Heart left ventricle (tissue), 16 donors: ENCODE data around the gene ABLIM2. TPM values are rescaled to one million over a fixed set of nuclear protein-coding genes. Genes with fewer than 3 reads are reported as not detected.

Experiments used
- ATAC-seq, 4 donors: fragments of 200-7000 bp; cut with Tn5 transposase; one replicate each; pipeline ENCODE4 v1.9.1; 2020 to 2022; ENCODE audit warnings: moderate library complexity in 4 of 4, mild to moderate bottlenecking in 3 of 4, moderate number of reproducible peaks in 1 of 4
- DNase-seq, 5 donors: peaks; one replicate each; pipeline ENCODE4 v3.0.0-alpha.2; 2020
- H3K27ac ChIP-seq, 12 donors: fragments of 200-600 bp; sonication (generic) in 4 of 12; one replicate each; pipeline versions ENCODE4 v1.5.0 to v1.8.0; 2016 to 2022; ENCODE audit warnings: mild to moderate bottlenecking in 2 of 12
- H3K27me3 ChIP-seq, 9 donors: fragments of 200-600 bp; sonication (generic) in 2 of 9; one replicate each; pipeline versions ENCODE4 v1.5.1 to v1.8.0; 2016 to 2022; ENCODE audit warnings: mild to moderate bottlenecking in 3 of 9
- H3K36me3 ChIP-seq, 9 donors: fragments of 200-600 bp; sonication (generic) in 2 of 9; one replicate each; pipeline versions ENCODE4 v1.5.0 to v1.8.0; 2018 to 2022; ENCODE audit warnings: mild to moderate bottlenecking in 2 of 9
- H3K4me1 ChIP-seq, 12 donors: fragments of 200-600 bp; sonication (generic) in 4 of 12; one replicate each; pipeline versions ENCODE4 v1.5.0 to v1.8.0; 2016 to 2022; ENCODE audit warnings: mild to moderate bottlenecking in 3 of 12
- H3K4me3 ChIP-seq, 12 donors: fragments of 200-600 bp; sonication (generic) in 4 of 12; one replicate each; pipeline versions ENCODE4 v1.5.0 to v1.8.0; 2017 to 2022; ENCODE audit warnings: mild to moderate bottlenecking in 9 of 12, moderate library complexity in 4 of 12
- H3K9me3 ChIP-seq, 12 donors: fragments of 200-600 bp; sonication (generic) in 4 of 12; one replicate each; pipeline versions ENCODE4 v1.5.0 to v1.8.0; 2016 to 2022; ENCODE audit warnings: mild to moderate bottlenecking in 1 of 12
- POLR2A ChIP-seq, 2 donors: fragments of 450-650 bp; IDR thresholded peaks; one replicate each; pipeline ENCODE4 v1.6.1; 2017; ENCODE audit warnings: antibody characterized with exemption in 2 of 2, mild to moderate bottlenecking in 2 of 2, moderate library complexity in 2 of 2
- WGBS, 4 donors: extraction: QIAGEN DNeasy Blood & Tissue Kit in 2 of 4; methylation state at CpG; one replicate each; pipeline versions ENCODE4 v1.1.5 to v1.1.7; 2013 to 2018; 5-methylcytosine and 5-hydroxymethylcytosine counted together
- intact Hi-C, 10 donors: fragments of 100-400 bp; cut with DNase I; formaldehyde crosslinking; loops; one replicate each; pipeline versions ENCODE4 v1.11.1 to v1.14.2; 2022
- polyA plus RNA-seq, 2 donors: library from polyadenylated mRNA; stranded (reverse); fragments of 200-250 nt; gene quantifications; one replicate each; pipeline ENCODE4 v1.2.3, GENCODE V29; 2013
- total RNA-seq, 9 donors: library from RNA; depleted of rRNA in 2 of 9; stranded (reverse); fragments of >200 nt in 2 of 9; fragmentation: NEBNext Ultra II Directional in 3 of 9; extraction: Animal tissue kit (Norgen Biotek cat#: 25700) in 3 of 9; gene quantifications; one replicate each; pipeline versions ENCODE4 v1.1.0 to v1.2.4, GENCODE V29; 2016 to 2023
- TF ChIP-seq, protein P1 (sequence below), 12 donors: fragments of 200-600 bp; sonication (generic) in 4 of 12; IDR thresholded peaks; one replicate each; pipeline versions ENCODE4 v1.5.0 to v1.8.0; 2018 to 2022; ENCODE audit warnings: antibody characterized with exemption in 12 of 12, mild to moderate bottlenecking in 5 of 12
- donor health status: ischemic (EF 13 %, LVEDD 7.1; RV severe dilation, severe dysfunction).
- donor health status: healthy with polysubstance abuse.
- donor health status: DM: no; HTN: yes; CAD: no.
- donor health status: DM: no; HTN: no; CAD: no.
- donor health status: ischemic (EF 25% LVEDD 6.9; RV normal size, moderate dysfunction).
- donor health status: ischemic (EF 25% LVEDD 5.7; RV mildly dilated, moderate dysfunction).
- donor health status: healthy.
- donor health status: DM: yes; HTN: yes; CAD: no.
- donor health status: ischemic (EF 35%, LVEDD 5.7; RV mildly dilated, moderate dysfunction).
- donor health status: nonischemic (EF 11% LVEDD 7.7; RV severe dilation, severe dysfunction).
- donor health status: DM: yes; HTN: yes; CAD: no.
- donor health status: PGD.
- donor health status: ischemic (EF 29% LVEDD 5.4; RV normal size, mild dysfunction).
- donor health status: nonischemic (EF 23%, LVEDD 6.1; RV moderate dilation, normal function).

The ABLIM2 gene
- total and polyA plus RNA-seq, 11 donors: 11.1 to 27.9 (median 18.4) TPM

DNA sequence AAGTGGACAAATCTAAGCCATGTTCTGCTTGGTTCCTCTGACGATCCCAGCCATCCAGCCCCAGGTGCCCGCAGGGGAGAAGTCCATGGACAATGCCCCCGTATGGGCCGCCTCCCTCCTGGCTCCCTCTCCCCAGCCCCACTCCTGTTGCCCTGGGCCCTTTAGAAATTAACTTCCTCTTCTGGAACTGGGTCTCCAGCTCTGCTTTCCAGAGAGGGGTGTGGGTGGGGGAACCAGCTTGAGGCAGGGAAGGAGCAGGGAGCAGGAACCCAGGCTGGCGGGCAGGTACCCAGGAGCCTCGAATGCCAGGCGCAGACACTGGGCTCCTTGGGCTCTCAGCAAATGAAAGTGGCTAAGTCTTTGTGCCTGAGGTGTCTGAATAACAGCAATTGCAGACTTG is 12.7 kb upstream of the ABLIM2 start:
- peaks cover 0 to 12% (median 0%) of the 10 kb centered on the region in 12 donors for H3K4me1 ChIP-seq
- peaks cover 0 to 14% (median 5%) of the 10 kb centered on the region in 12 donors for H3K9me3 ChIP-seq
- TF ChIP-seq, protein P1, sequence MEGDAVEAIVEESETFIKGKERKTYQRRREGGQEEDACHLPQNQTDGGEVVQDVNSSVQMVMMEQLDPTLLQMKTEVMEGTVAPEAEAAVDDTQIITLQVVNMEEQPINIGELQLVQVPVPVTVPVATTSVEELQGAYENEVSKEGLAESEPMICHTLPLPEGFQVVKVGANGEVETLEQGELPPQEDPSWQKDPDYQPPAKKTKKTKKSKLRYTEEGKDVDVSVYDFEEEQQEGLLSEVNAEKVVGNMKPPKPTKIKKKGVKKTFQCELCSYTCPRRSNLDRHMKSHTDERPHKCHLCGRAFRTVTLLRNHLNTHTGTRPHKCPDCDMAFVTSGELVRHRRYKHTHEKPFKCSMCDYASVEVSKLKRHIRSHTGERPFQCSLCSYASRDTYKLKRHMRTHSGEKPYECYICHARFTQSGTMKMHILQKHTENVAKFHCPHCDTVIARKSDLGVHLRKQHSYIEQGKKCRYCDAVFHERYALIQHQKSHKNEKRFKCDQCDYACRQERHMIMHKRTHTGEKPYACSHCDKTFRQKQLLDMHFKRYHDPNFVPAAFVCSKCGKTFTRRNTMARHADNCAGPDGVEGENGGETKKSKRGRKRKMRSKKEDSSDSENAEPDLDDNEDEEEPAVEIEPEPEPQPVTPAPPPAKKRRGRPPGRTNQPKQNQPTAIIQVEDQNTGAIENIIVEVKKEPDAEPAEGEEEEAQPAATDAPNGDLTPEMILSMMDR (IDR thresholded peaks at IDR 0.05): no peak
- no peak for TF ChIP-seq POLR2A (IDR thresholded peaks at IDR 0.05)
- no peaks in the 10 kb centered on the region for H3K36me3 ChIP-seq
- H3K27ac ChIP-seq: no peak overlapping the region
- intact Hi-C loops: loop anchor here in 4 of 10 donors (10.0 kb wide), 3 partner anchors 54 to 244 kb away; no protein-coding TSS in a partner anchor
- no peak for ATAC-seq
- DNase-seq: no peak
- WGBS, 4 donors: 87 to 97% (median 93%) methylated on average over 7 of the region's 7 CpGs
- no peak overlapping the region for H3K4me3 ChIP-seq
- no peaks in the 10 kb centered on the region for H3K27me3 ChIP-seq

DNA sequence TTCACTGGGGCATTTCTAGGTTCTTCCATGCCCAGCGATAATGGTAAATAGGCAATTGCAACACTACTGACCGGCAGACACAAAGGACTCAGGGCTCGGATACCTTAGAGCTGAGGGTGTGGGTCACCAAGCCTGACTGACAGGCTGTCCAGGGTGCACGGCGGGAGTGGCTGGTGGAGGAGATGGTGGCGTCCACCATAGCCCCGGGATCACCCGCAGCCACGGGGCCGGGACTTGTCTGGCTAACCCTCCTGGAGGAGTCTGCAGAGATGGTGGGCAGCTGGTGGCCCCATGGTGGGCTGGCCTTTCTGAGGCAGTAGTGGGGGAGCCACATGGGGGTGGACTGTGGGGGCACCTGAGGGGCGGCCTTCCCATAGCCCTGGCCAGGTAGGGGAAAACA is 11.7 kb upstream of the ABLIM2 start:
- DNase-seq (no peak), ATAC-seq (no peak)
- Histone ChIP-seq H3K27ac (no peak overlapping the region), H3K9me3 (peaks cover 0 to 14% (median 5%) of the 10 kb centered on the region in 12 donors), H3K27me3 (no peaks in the 10 kb centered on the region), H3K36me3 (no peaks in the 10 kb centered on the region), H3K4me3 (no peak overlapping the region), H3K4me1 (peaks cover 0 to 12% (median 0%) of the 10 kb centered on the region in 12 donors)
- WGBS, 4 donors: 90 to 97% (median 95%) methylated on average over 8 to 11 of the region's 11 CpGs
- no peak for TF ChIP-seq POLR2A (IDR thresholded peaks at IDR 0.05)
- TF ChIP-seq, protein P1 (IDR thresholded peaks at IDR 0.05): no peak
- intact Hi-C loops: loop anchor here in 4 of 10 donors (10.0 kb wide), 3 partner anchors 54 to 244 kb away; no protein-coding TSS in a partner anchor

DNA sequence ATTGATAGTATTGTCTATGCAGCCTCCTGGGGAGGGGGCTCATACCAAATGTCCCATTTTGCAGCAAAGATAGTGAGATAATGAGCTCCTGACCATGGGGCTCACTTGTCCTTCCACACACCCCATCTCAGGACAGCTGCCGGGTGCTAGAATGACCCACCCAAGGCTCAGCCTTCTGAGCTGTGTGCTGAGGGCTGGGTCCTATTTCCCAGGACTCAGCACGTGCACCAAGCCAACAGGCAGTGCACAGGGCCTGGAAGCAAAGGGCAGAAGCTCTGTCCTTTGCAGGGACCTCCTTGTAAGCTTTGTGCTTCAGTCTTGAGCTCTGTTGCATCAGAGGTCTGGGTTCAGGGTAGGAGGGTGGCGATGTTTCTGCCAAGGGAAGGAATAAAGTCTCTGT is 11.2 kb upstream of the ABLIM2 start:
- no peaks in the 10 kb centered on the region for H3K27me3 ChIP-seq
- peaks cover 0 to 12% (median 0%) of the 10 kb centered on the region in 12 donors for H3K4me1 ChIP-seq
- TF ChIP-seq, protein P1 (IDR thresholded peaks at IDR 0.05): no peak
- TF ChIP-seq POLR2A (IDR thresholded peaks at IDR 0.05): no peak
- H3K4me3 ChIP-seq: no peak overlapping the region
- H3K9me3 ChIP-seq: peaks cover 0 to 14% (median 5%) of the 10 kb centered on the region in 12 donors
- 93 to 100% (median 96%) methylated on average over 2 to 3 of the region's 3 CpGs for whole genome bisulfite sequencing, 4 donors
- no peak overlapping the region for H3K27ac ChIP-seq
- no peak for ATAC-seq
- no peaks in the 10 kb centered on the region for H3K36me3 ChIP-seq
- intact Hi-C loops: loop anchor here in 4 of 10 donors (10.0 kb wide), 3 partner anchors 55 to 245 kb away; no protein-coding TSS in a partner anchor
- no peak for DNase-seq

DNA sequence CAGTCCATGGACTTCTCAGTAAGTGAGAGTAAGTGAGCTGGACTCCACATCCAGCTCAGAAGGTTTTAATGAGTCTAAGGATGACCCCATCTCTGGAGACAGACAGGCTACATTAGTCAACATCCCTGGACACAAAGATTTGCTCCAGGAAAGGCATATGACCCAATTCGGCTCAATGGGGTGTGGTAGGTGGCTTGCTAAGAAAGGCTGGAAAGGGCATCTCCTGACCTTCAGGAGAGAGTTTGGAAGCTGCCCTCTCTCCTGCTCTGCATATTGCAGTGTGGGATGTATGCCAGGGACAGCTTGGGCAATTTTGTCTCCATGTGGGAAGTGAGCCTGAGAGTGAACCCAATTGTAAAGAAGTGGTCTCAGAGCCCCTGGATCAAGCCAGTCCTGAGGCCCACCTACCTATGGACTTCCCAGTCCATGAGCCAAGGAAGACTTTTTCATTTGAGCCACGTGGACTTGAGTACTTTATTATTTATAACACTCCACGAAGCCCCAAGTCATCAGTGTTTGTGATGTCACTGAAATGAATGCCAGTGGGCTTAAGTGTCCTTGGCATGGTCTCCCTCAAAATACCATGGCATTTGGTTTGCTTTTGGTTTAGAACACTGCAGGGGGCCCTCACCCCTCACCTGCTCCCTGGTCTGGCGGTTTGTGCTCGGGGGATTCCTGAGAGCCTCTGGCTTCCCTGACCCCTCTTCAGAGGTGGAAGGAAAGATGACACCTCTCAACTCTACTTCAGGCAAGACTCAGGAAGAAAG is 10.4 kb upstream of the ABLIM2 start:
- 83 to 88% (median 85%) methylated on average over 4 to 5 of the region's 5 CpGs for WGBS, 4 donors
- H3K4me1 ChIP-seq: peaks cover 0 to 12% (median 0%) of the 10 kb centered on the region in 12 donors
- H3K27ac ChIP-seq: no peak overlapping the region
- no peak for ATAC-seq
- H3K27me3 ChIP-seq: no peaks in the 10 kb centered on the region
- no peak for DNase-seq
- no peak overlapping the region for H3K4me3 ChIP-seq
- peaks cover 0 to 14% (median 5%) of the 10 kb centered on the region in 12 donors for H3K9me3 ChIP-seq
- TF ChIP-seq POLR2A (IDR thresholded peaks at IDR 0.05): no peak
- TF ChIP-seq, protein P1 (IDR thresholded peaks at IDR 0.05): no peak
- H3K36me3 ChIP-seq: no peaks in the 10 kb centered on the region
- intact Hi-C loops: no loop called here
